T-helper 1 cell treated with Interleukin-12 subunit alpha and Interleukin-12 subunit beta and Interleukin-4 antibody, amounts not matched to agents 30 ng/mL and 1 ng/mL, for 36 hours (primary cell): Measurements from ENCODE around the gene ZSWIM9. TPM values are rescaled to one million over a fixed set of nuclear protein-coding genes. Genes with fewer than 3 reads are reported as not detected.
"Not testable (repeated sequence)": the region's sequence is repeated elsewhere in the genome, so short reads cannot be mapped to it uniquely, and the experiment has no call there.

Source experiments
- intact Hi-C: fragments of 100-400 bp; cut with micrococcal nuclease; formaldehyde crosslinking; loops from one replicate; pipeline ENCODE4 v1.15.1; 2024
- total RNA-seq: library from RNA; stranded (reverse); gene quantifications from 2 replicates; pipeline ENCODE4 v1.2.3, GENCODE V29; 2022

ZSWIM9 gene
- total RNA-seq, 1 donor from 2014 or later = 10.8 TPM

DNA sequence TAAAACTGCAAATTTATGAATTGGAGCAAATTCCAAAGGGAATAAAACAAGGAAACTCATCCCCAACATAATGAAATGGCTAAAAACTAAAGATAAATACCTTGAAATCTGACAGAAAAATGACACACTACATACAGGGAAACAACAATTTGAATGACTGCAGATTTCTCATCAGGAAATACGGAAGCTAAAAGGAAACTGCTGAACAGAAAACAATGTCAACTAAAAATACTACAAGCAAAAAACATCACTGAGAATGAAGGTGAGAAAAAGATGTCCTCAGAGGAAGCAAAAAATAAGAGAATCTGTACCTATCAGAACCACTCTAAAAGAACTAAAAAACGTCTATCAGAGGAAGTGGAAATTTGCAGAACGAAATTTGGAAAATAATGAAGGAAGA is 39.5 kb downstream of the ZSWIM9 start:
- intact Hi-C loops = no loop called here

GRCh38 chr19:48213959-48214358 is 43.5 kb downstream of the ZSWIM9 start:
- intact Hi-C loops = no loop called here

DNA sequence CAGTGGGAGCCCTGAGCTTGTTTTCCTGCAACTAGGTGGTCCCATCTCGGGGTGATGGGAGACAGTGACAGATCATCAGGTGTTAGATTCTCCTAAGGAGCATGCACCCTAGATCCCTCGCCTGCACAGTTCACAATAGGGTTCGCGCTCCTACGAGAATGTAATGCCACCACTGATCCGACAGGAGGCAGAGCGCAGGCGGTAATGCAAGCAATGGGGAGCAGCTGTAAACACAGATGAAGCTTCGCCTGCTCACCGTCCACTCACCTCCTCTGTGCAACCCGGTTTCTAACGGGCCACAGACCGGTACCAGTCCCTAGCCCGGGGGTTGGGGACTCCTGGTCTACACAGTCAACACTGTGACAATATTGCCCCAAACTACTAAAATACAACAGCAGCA is 46.5 kb downstream of the ZSWIM9 start:
- intact Hi-C loops = no loop called here

- intact Hi-C loops = no loop called here
Measured at GRCh38 chr19:48218997-48219396, 48.5 kb downstream of the ZSWIM9 start.

- intact Hi-C loops = not testable (repeated sequence)
Measured at GRCh38 chr19:48220784-48221183, 50.3 kb downstream of the ZSWIM9 start.

GRCh38 chr19:48221628-48222027 is 51.1 kb downstream of the ZSWIM9 start:
- intact Hi-C loops = no loop called here

- intact Hi-C loops = no loop called here
Measured at GRCh38 chr19:48230555-48231129, 60.2 kb downstream of the ZSWIM9 start.

DNA sequence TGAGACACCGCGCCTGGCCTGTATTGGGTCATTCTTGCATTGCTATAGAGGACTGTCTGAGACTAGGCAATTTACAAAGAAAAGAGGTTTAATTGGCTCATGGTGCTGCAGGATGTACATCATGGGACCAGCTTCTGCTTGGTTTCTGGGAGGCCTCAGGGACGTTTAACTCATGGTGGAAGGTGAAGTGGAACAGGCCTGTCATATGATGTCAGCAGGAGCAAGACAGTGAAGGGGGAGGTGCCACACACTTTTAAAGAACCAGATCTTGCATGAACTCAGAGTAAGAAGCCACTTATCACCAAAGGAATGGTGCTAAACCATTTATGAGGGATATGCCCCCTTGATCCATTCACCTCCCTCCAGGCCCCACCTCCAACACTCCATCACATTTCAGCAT is 66.6 kb downstream of the ZSWIM9 start:
- intact Hi-C loops = no loop called here

GRCh38 chr19:48239120-48239519 is 68.6 kb downstream of the ZSWIM9 start:
- intact Hi-C loops = no loop called here

GRCh38 chr19:48239582-48240141 is 69.2 kb downstream of the ZSWIM9 start:
- intact Hi-C loops = no loop called here

DNA sequence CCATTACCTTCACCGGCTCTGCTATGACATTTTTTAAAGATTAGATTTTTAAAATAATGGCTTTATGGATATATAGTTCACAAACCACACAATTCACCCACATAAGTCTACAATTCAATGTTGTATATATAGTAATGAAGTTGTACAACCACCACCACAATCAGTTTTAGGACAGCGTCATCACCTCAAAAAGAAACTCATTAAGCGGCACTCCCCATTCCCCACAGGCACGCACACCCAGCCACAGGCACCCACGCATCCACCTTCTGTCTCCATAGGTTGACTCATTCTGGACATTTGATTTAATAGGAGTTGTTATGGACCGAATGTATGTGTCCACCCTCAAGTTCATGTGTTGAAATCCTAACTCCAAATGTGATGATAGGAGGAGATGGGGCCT is 71.3 kb downstream of the ZSWIM9 start:
- intact Hi-C loops = not testable (repeated sequence)

DNA sequence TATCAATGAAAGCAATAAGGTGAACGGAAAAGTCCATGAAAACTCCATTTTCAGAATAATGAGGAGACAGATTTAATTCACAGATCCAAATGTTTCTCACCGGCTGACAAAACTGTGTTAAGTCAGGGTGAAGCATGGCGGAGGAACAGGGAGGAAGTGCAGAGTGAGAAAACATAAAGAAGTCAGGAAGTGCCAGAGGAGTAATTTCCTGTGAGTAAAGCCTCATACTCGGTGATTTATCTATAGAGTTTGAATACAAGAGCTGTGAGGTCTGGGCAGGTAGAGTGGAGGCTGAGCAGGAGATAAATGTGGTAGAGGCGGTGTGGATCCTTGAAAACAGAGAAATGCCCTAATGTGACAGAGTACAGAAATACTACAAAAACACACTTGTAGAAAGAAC is 73.8 kb downstream of the ZSWIM9 start:
- intact Hi-C loops = loop anchor here (1.0 to 2.0 kb wide), 2 partner anchors 11 to 17 kb away; partner anchors contain the start of gene CARD8

DNA sequence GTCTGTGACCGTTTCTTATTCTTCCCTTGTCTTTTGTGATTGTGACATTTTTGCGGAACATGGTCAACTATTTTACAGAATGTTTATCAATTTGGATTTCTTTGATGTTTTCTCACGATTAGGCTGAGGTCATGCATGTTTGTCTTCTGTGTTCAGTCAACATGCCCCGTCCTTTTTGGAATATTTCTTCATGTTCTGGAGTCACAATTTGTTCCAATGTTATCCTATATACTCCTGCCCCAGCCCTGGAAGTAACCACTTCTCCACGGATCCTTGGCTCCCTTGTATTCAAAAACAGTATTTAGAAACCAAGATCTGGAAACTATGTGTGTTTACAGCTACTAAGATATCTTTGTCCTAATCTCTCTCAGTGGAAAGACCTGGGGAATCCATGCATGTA is 75.6 kb downstream of the ZSWIM9 start:
- intact Hi-C loops = loop anchor here (5.0 kb wide), 1 partner anchor 1621 kb away; the partner anchor contains the start of gene PNKP

DNA sequence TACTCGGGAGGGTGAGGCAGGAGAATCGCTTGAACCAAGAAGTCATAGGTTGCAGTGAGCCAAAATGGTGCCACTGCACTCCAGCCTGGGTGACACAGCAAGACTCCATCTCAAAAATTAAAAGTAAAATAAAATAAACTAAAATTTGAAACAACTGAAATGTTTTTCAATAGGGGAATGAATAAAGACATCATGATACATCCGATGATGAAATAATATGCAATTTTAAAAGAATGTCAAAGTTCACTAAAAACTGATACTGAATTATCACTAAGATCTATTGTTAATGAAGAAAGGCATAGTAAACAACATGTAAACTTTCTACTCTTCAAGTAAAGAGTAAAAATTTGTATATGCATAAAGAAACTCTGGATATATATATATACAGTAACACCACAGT is 76.7 kb downstream of the ZSWIM9 start:
- intact Hi-C loops = loop anchor here (5.0 kb wide), 1 partner anchor 1620 kb away; the partner anchor contains the start of gene PNKP

Other genes starting within 250 kb of the ZSWIM9 start
- not detected in 2 replicates for gene BSPH1, start 178.5 kb upstream of the ZSWIM9 start, total RNA-seq
- not detected in 2 replicates for gene ELSPBP1, start 176.0 kb upstream of the ZSWIM9 start, total RNA-seq
- not detected in 2 replicates for gene CABP5, start 126.6 kb upstream of the ZSWIM9 start, total RNA-seq
- 24.9 and 31.0 TPM in 2 replicates for gene PLA2G4C, start 59.9 kb upstream of the ZSWIM9 start, total RNA-seq
- gene LIG1, start 336 bp upstream of the ZSWIM9 start, total RNA-seq = 99.4 and 107 TPM in 2 replicates
- gene CARD8, start 85.2 kb downstream of the ZSWIM9 start, total RNA-seq = 185 and 191 TPM in 2 replicates
- gene ZNF114, start 99.4 kb downstream of the ZSWIM9 start, total RNA-seq = 0.15 TPM in 1 of 2 replicates, not detected in the other
- gene EMP3, start 154.9 kb downstream of the ZSWIM9 start, total RNA-seq = 449 and 464 TPM in 2 replicates
- gene TMEM143, start 193.3 kb downstream of the ZSWIM9 start, total RNA-seq = 13.6 and 14.7 TPM in 2 replicates
- not detected in 2 replicates for gene SYNGR4, start 193.7 kb downstream of the ZSWIM9 start, total RNA-seq
- 72.6 and 74.0 TPM in 2 replicates for gene KDELR1, start 220.9 kb downstream of the ZSWIM9 start, total RNA-seq
- gene GRIN2D, start 223.0 kb downstream of the ZSWIM9 start, total RNA-seq = 0.25 and 0.32 TPM in 2 replicates